Endothelial cell of umbilical vein (primary cell): ENCODE measurements around the gene PIK3R6. TPM values are rescaled to one million over a fixed set of nuclear protein-coding genes. Genes with fewer than 3 reads are reported as not detected.

Source experiments
- BruUV-seq: library from RNA; stranded (reverse); fragments of 400-500 nt; replicated peaks from 2 replicates; lab custom pipeline; 2021; lab: Mats Ljungman, UMichigan
- CTCF ChIA-PET: fragments of 300-600, 350-600 bp; sonication (Branson Sonifier 250); formaldehyde crosslinking; loops from one replicate; lab custom pipeline; 2021; ENCODE audit warnings: antibody characterized with exemption, inconsistent platforms; lab: Charles Lee
- POLR2A ChIA-PET: fragments of 300-600, 350-600 bp; sonication (Branson Sonifier 250); formaldehyde crosslinking; loops from one replicate; lab custom pipeline; 2021; ENCODE audit warnings: antibody characterized with exemption, inconsistent platforms; lab: Charles Lee
- DNase-seq: peaks from one replicate; pipeline ENCODE4 v3.0.0-alpha.2; 2011; ENCODE audit warnings: low read depth, low spot score
- FAIRE-seq: peaks from 2 replicates; lab custom pipeline; 2011; peaks lifted over from hg19 to GRCh38; lab: Jason Lieb, UNC
- H2AFZ ChIP-seq: 2 replicates; pipeline ENCODE4 v1.6.0; 2012; ENCODE audit warnings: low read depth, low read length, control low read depth, inconsistent platforms
- H3K27ac ChIP-seq: 2 replicates; pipeline ENCODE4 v1.5.1; 2011; ENCODE audit warnings: low read depth, mild to moderate bottlenecking, control low read depth, low read length, moderate library complexity; ENCODE audit not compliant: insufficient read depth
- H3K27me3 ChIP-seq, 2 experiments: 2 replicates each; pipeline versions ENCODE4 v1.6.0 to v1.6.1; 2011; ENCODE audit warnings: low read length in 2 of 2, mixed read lengths in 1 of 2; ENCODE audit not compliant: control insufficient read depth in 2 of 2, insufficient read depth in 2 of 2
- H3K36me3 ChIP-seq, 2 experiments: 2 replicates in 1 of 2; 3 replicates in 1 of 2; pipeline ENCODE4 v1.5.1; 2011; ENCODE audit warnings: low read length in 2 of 2, mild to moderate bottlenecking in 1 of 2, moderate library complexity in 1 of 2; ENCODE audit not compliant: control insufficient read depth in 2 of 2, insufficient read depth in 2 of 2; ENCODE audit errors: extremely low read depth in 1 of 2
- H3K4me1 ChIP-seq: 3 replicates; pipeline ENCODE4 v1.5.1; 2011; ENCODE audit warnings: mild to moderate bottlenecking, low read length; ENCODE audit not compliant: control insufficient read depth, insufficient read depth; ENCODE audit errors: extremely low read depth
- H3K4me2 ChIP-seq: 2 replicates; pipeline ENCODE4 v1.6.1; 2011; ENCODE audit warnings: low read length, control low read depth, mixed read lengths; ENCODE audit not compliant: insufficient read depth
- H3K4me3 ChIP-seq, 3 experiments: fragments of 200-600 bp in 1 of 3; sonication (generic), shearing (Covaris generic) in 1 of 3; replicated peaks in 1 of 3; 2 replicates each; pipeline ENCODE4 v1.5.1; 2011 to 2016; ENCODE audit warnings: control low read depth in 3 of 3, low read length in 3 of 3, mild to moderate bottlenecking in 2 of 3, inconsistent platforms in 1 of 3, low read depth in 1 of 3, moderate library complexity in 1 of 3; ENCODE audit not compliant: insufficient read depth in 1 of 3
- H3K79me2 ChIP-seq: 2 replicates; pipeline ENCODE4 v1.6.0; 2012; ENCODE audit warnings: low read length, inconsistent platforms; ENCODE audit not compliant: control insufficient read depth, insufficient read depth
- H3K9ac ChIP-seq: replicated peaks from 2 replicates; pipeline ENCODE3; 2011; ENCODE audit warnings: low read length, control low read depth; ENCODE audit not compliant: insufficient read depth; ENCODE audit errors: extremely low read depth
- H3K9me1 ChIP-seq: replicated peaks from 3 replicates; pipeline ENCODE4 v1.6.0; 2011; ENCODE audit warnings: mild to moderate bottlenecking, low read length; ENCODE audit not compliant: control insufficient read depth, insufficient read depth; ENCODE audit errors: extremely low read depth
- H3K9me3 ChIP-seq: replicated peaks from 2 replicates; pipeline ENCODE4 v1.5.1; 2012; ENCODE audit warnings: low read length, inconsistent platforms; ENCODE audit not compliant: control insufficient read depth, insufficient read depth
- H4K20me1 ChIP-seq: replicated peaks from 2 replicates; pipeline ENCODE3; 2011; ENCODE audit warnings: mild to moderate bottlenecking, low read length; ENCODE audit not compliant: control insufficient read depth, insufficient read depth; ENCODE audit errors: extremely low read depth
- EZH2 ChIP-seq: IDR thresholded peaks from 2 replicates; pipeline ENCODE4 v1.6.1; 2012; ENCODE audit warnings: borderline replicate concordance, low read depth, mild to moderate bottlenecking, moderate library complexity, low read length, inconsistent platforms; ENCODE audit not compliant: severe bottlenecking
- FOS ChIP-seq: IDR thresholded peaks from 2 replicates; pipeline ENCODE4 v1.6.1; 2011; ENCODE audit warnings: mild to moderate bottlenecking, low read length, moderate library complexity, borderline replicate concordance; ENCODE audit not compliant: insufficient read depth
- GATA2 ChIP-seq: IDR thresholded peaks from 2 replicates; pipeline ENCODE4 v1.7.0; 2011; ENCODE audit warnings: low read depth, mild to moderate bottlenecking, moderate library complexity, mixed read lengths, low read length; ENCODE audit not compliant: insufficient read length, insufficient read depth
- JUN ChIP-seq: IDR thresholded peaks from 2 replicates; pipeline ENCODE4 v1.6.1; 2011; ENCODE audit warnings: borderline replicate concordance, low read depth; ENCODE audit not compliant: insufficient read length, insufficient read depth
- MYC ChIP-seq: IDR thresholded peaks from one replicate; pipeline ENCODE4 v1.6.1; 2011; ENCODE audit warnings: mild to moderate bottlenecking, low read depth, low read length
- POLR2A ChIP-seq: IDR thresholded peaks from 2 replicates; pipeline ENCODE4 v1.6.1; 2012; ENCODE audit warnings: low read depth, mild to moderate bottlenecking, control low read depth, low read length
- POLR2AphosphoS5 ChIP-seq: IDR thresholded peaks from 2 replicates; pipeline ENCODE4 v1.6.1; 2012; ENCODE audit warnings: low read depth, mild to moderate bottlenecking, control low read depth, low read length, moderate library complexity; ENCODE audit not compliant: insufficient read depth
- dilution Hi-C: fragments of 300-500 bp; cut with MboI; formaldehyde crosslinking; loops from one replicate; pipeline ENCODE4 v1.15.0; 2019; ENCODE audit warnings: low sequenced_read_pairs; ENCODE audit not compliant: extremely low pct_ligation_motif_present
- intact Hi-C: fragments of 100-400 bp; cut with micrococcal nuclease; formaldehyde crosslinking; loops from one replicate; pipeline ENCODE4 v1.10.0; 2022
- polyA plus RNA-seq, 4 experiments: library from polyadenylated mRNA; depleted of rRNA in 3 of 4; stranded (reverse) in 3 of 4; unstranded in 1 of 4; fragments of >200 nt; gene quantifications; 2 replicates each; pipeline versions ENCODE4 v1.2.1 to v1.2.3, GENCODE V29; 2011 to 2012; ENCODE audit warnings: missing spikeins in 1 of 4
- total RNA-seq: library from RNA; stranded (reverse); gene quantifications from 2 replicates; pipeline ENCODE4 v1.2.3, GENCODE V29; 2021
- TF ChIP-seq, protein P1 (sequence below), 2 donors: IDR thresholded peaks; 1 replicate in 1 of 2; 2 replicates in 1 of 2; pipeline ENCODE4 v1.5.1; 2011; ENCODE audit warnings: low read length in 2 of 2, mild to moderate bottlenecking in 2 of 2, moderate library complexity in 2 of 2, control low read depth in 1 of 2, inconsistent platforms in 1 of 2, low read depth in 1 of 2; ENCODE audit not compliant: insufficient read depth in 1 of 2; ENCODE audit errors: extremely low read depth in 1 of 2
- TF ChIP-seq, protein P2 (sequence below): IDR thresholded peaks from 2 replicates; pipeline ENCODE4 v1.6.1; 2011; ENCODE audit not compliant: insufficient read depth, insufficient read length

PIK3R6 gene
- total and polyA plus RNA-seq, 2 donors (not counting 3 experiments of a cell fraction or from before 2014, with no cell fraction given), result not detected

DNA sequence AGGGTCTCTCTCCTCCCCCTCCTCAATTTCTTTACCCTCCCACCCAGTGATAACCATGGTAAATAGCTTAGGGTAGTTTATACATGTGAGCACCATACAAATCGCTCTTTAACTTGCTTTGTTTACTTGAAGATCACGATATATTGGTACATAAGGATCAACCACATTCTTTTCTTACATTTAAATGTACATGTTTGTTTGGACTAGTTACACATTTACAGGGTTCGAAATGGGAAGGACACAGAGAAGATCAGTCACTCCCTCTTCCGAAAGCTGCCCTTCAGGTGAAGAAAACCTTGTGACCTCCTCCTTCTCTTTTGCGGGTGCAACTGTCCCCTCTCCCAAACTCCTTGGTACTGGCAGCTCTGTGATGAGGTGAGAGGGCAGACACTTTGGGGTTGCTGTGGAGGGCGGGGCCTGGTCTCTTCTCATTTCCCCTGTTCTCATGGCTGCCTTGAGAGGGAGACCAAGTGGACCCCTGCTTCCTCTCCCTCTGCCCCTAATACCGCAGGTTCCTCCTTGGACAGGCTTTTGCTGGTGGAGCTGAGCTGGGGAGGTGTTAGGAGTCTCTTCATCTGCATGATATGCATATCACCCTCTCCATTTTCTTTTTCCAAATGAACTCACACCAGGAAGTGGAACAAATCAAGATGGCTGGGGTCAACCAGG is 4.7 kb upstream of the PIK3R6 start:
- no peak for TF ChIP-seq POLR2AphosphoS5
- TF ChIP-seq JUN, result no peak
- TF ChIP-seq GATA2, result no peak
- no peak for TF ChIP-seq EZH2
- TF ChIP-seq, protein P1, sequence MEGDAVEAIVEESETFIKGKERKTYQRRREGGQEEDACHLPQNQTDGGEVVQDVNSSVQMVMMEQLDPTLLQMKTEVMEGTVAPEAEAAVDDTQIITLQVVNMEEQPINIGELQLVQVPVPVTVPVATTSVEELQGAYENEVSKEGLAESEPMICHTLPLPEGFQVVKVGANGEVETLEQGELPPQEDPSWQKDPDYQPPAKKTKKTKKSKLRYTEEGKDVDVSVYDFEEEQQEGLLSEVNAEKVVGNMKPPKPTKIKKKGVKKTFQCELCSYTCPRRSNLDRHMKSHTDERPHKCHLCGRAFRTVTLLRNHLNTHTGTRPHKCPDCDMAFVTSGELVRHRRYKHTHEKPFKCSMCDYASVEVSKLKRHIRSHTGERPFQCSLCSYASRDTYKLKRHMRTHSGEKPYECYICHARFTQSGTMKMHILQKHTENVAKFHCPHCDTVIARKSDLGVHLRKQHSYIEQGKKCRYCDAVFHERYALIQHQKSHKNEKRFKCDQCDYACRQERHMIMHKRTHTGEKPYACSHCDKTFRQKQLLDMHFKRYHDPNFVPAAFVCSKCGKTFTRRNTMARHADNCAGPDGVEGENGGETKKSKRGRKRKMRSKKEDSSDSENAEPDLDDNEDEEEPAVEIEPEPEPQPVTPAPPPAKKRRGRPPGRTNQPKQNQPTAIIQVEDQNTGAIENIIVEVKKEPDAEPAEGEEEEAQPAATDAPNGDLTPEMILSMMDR (IDR thresholded peaks at IDR 0.05; ENCODE audit: extremely low read depth in 1 of 2, insufficient read depth in 1 of 2, low read depth in 1 of 2, low read length in 2 of 2), result no peak
- TF ChIP-seq MYC, result no peak
- TF ChIP-seq, protein P2, sequence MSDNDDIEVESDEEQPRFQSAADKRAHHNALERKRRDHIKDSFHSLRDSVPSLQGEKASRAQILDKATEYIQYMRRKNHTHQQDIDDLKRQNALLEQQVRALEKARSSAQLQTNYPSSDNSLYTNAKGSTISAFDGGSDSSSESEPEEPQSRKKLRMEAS, result no peak
- no peak for TF ChIP-seq POLR2A
- no peak for TF ChIP-seq FOS
- no TSS peak for BruUV-seq
- Histone ChIP-seq H3K79me2 (no peaks in the 10 kb centered on the region), H3K4me2 (no peak overlapping the region), H3K27me3 (no peaks in the 10 kb centered on the region), H3K4me1 (no peaks in the 10 kb centered on the region), H4K20me1 (no peaks in the 10 kb centered on the region), H3K4me3 (no peak overlapping the region), H3K36me3 (no peaks in the 10 kb centered on the region), H3K9me3 (no peaks in the 10 kb centered on the region), H3K27ac (no peak overlapping the region), H3K9me1 (no peaks in the 10 kb centered on the region), H3K9ac (no peak overlapping the region), H2AFZ (no peak overlapping the region)
- dilution Hi-C loops, result no loop called here
- ChIA-PET POLR2A (no interaction called here), CTCF (no interaction called here)
- DNase-seq (no peak), FAIRE-seq (no peak)
- intact Hi-C loops, result no loop called here
